IMR-90 (cell line): ENCODE measurements around the gene KIF20B. TPM values are rescaled to one million over a fixed set of nuclear protein-coding genes. Genes with fewer than 3 reads are reported as not detected.

Source experiments
- ATAC-seq: fragments of 200-7000 bp; cut with Tn5 transposase; 2 replicates; pipeline ENCODE4 v1.9.1; 2020; ENCODE audit warnings: low read depth, mild to moderate bottlenecking, moderate library complexity
- BruUV-seq: library from RNA; stranded (reverse); fragments of 400-500 nt; replicated peaks from 2 replicates; lab custom pipeline; 2021; lab: Mats Ljungman, UMichigan
- CTCF ChIA-PET: fragments of 300-600 bp; formaldehyde crosslinking; extraction: SDS; loops from one replicate; lab custom pipeline; 2021; ENCODE audit warnings: antibody characterized with exemption; lab: Yijun Ruan, JAX
- POLR2A ChIA-PET: fragments of 300-600 bp; sonication (Branson Sonifier 250); formaldehyde crosslinking; loops from one replicate; lab custom pipeline; 2022; ENCODE audit warnings: antibody characterized with exemption; ENCODE audit not compliant: unreplicated experiment; lab: Charles Lee
- DNase-seq: peaks from one replicate; pipeline ENCODE4 v3.0.0; 2013
- H2AFZ ChIP-seq: replicated peaks from 2 replicates; pipeline ENCODE3; 2013; ENCODE audit warnings: low read length, mild to moderate bottlenecking; ENCODE audit not compliant: poor library complexity
- H2AK5ac ChIP-seq: 2 replicates; pipeline ENCODE4 v1.6.1; 2013; ENCODE audit warnings: low read depth, low read length, inconsistent platforms
- H2AK9ac ChIP-seq: replicated peaks from 2 replicates; pipeline ENCODE3; 2013; ENCODE audit warnings: mild to moderate bottlenecking, low read depth, low read length, moderate library complexity; ENCODE audit not compliant: poor library complexity
- H2BK120ac ChIP-seq: 2 replicates; pipeline ENCODE4 v1.6.1; 2013; ENCODE audit warnings: low read depth, low read length, inconsistent platforms
- H2BK15ac ChIP-seq: 3 replicates; pipeline ENCODE4 v1.6.1; 2013; ENCODE audit warnings: low read depth, low read length, inconsistent platforms
- H2BK20ac ChIP-seq: 2 replicates; pipeline ENCODE4 v1.6.1; 2013; ENCODE audit warnings: low read depth, mild to moderate bottlenecking, inconsistent platforms, low read length, moderate library complexity
- H2BK5ac ChIP-seq: 2 replicates; pipeline ENCODE4 v1.6.1; 2013; ENCODE audit warnings: mild to moderate bottlenecking, low read depth, low read length, inconsistent platforms; ENCODE audit not compliant: poor library complexity, severe bottlenecking
- H3K14ac ChIP-seq: replicated peaks from 2 replicates; pipeline ENCODE4 v1.6.1; 2013; ENCODE audit warnings: low read depth, low read length, inconsistent platforms
- H3K18ac ChIP-seq: 2 replicates; pipeline ENCODE4 v1.6.1; 2013; ENCODE audit warnings: low read depth, low read length, control low read depth
- H3K23ac ChIP-seq: 2 replicates; pipeline ENCODE4 v1.6.1; 2013; ENCODE audit warnings: low read depth, low read length, inconsistent platforms
- H3K27ac ChIP-seq: 2 replicates; pipeline ENCODE4 v1.5.1; 2013; ENCODE audit warnings: mild to moderate bottlenecking, control low read depth, low read length; ENCODE audit not compliant: insufficient read depth
- H3K27me3 ChIP-seq: 2 replicates; pipeline ENCODE4 v1.6.1; 2013; ENCODE audit warnings: low read length; ENCODE audit not compliant: control insufficient read depth, insufficient read depth
- H3K36me3 ChIP-seq: 2 replicates; pipeline ENCODE4 v1.6.1; 2013; ENCODE audit warnings: low read length, mixed read lengths; ENCODE audit not compliant: control insufficient read depth, insufficient read depth
- H3K4ac ChIP-seq: 2 replicates; pipeline ENCODE4 v1.6.1; 2013; ENCODE audit warnings: low read depth, low read length, inconsistent platforms
- H3K4me1 ChIP-seq: 2 replicates; pipeline ENCODE4 v1.6.1; 2013; ENCODE audit warnings: low read length, mixed read lengths; ENCODE audit not compliant: control insufficient read depth, insufficient read depth
- H3K4me2 ChIP-seq: 2 replicates; pipeline ENCODE4 v1.6.1; 2013; ENCODE audit warnings: low read depth, mild to moderate bottlenecking, control low read depth, low read length, moderate library complexity
- H3K4me3 ChIP-seq: 2 replicates; pipeline ENCODE4 v1.5.1; 2013; ENCODE audit warnings: low read depth, mild to moderate bottlenecking, control low read depth, low read length, moderate library complexity; ENCODE audit not compliant: insufficient read depth
- H3K56ac ChIP-seq: 2 replicates; pipeline ENCODE4 v1.6.1; 2013; ENCODE audit warnings: low read length, inconsistent platforms; ENCODE audit not compliant: insufficient read depth; ENCODE audit errors: extremely low read depth
- H3K79me1 ChIP-seq, 2 experiments: 2 replicates each; pipeline ENCODE4 v1.6.1; 2013; ENCODE audit warnings: low read length in 2 of 2, inconsistent platforms in 1 of 2, low read depth in 1 of 2
- H3K9ac ChIP-seq: 2 replicates; pipeline ENCODE4 v1.6.1; 2013; ENCODE audit warnings: low read depth, low read length, control low read depth
- H3K9me1 ChIP-seq: 2 replicates; pipeline ENCODE4 v1.6.1; 2013; ENCODE audit warnings: low read length, inconsistent platforms; ENCODE audit not compliant: insufficient read depth
- H3K9me3 ChIP-seq: 2 replicates; pipeline ENCODE4 v1.6.1; 2013; ENCODE audit warnings: low read length; ENCODE audit not compliant: control insufficient read depth, insufficient read depth
- H4K20me1 ChIP-seq: 2 replicates; pipeline ENCODE4 v1.6.1; 2013; ENCODE audit warnings: low read length, inconsistent platforms; ENCODE audit not compliant: insufficient read depth
- H4K5ac ChIP-seq: 2 replicates; pipeline ENCODE4 v1.6.1; 2013; ENCODE audit warnings: mild to moderate bottlenecking, low read depth, low read length, control low read depth
- H4K8ac ChIP-seq, 2 experiments: 2 replicates each; pipeline ENCODE4 v1.6.1; 2013; ENCODE audit warnings: low read depth in 2 of 2, low read length in 2 of 2, control low read depth in 1 of 2, inconsistent platforms in 1 of 2
- H4K91ac ChIP-seq: 2 replicates; pipeline ENCODE4 v1.6.1; 2013; ENCODE audit warnings: low read depth, low read length, inconsistent platforms; ENCODE audit not compliant: insufficient read depth
- BHLHE40 ChIP-seq: fragments of 150-350 bp; IDR thresholded peaks from 2 replicates; pipeline ENCODE4 v1.6.1; 2016; ENCODE audit warnings: mild to moderate bottlenecking, low read depth, low read length
- CEBPB ChIP-seq: IDR thresholded peaks from 2 replicates; pipeline ENCODE4 v1.6.1; 2012; ENCODE audit warnings: low read depth, low read length, improper control_type of control experiment
- CHD1 ChIP-seq: IDR thresholded peaks from 2 replicates; pipeline ENCODE4 v1.6.1; 2012; ENCODE audit warnings: low read depth, low read length, improper control_type of control experiment
- CTCF ChIP-seq: conservative IDR thresholded peaks from 2 replicates; pipeline ENCODE4 v1.5.1; 2012; ENCODE audit warnings: mild to moderate bottlenecking, low read depth, low read length, improper control_type of control experiment
- ELK1 ChIP-seq: fragments of 150-350 bp; IDR thresholded peaks from 2 replicates; pipeline ENCODE4 v1.6.1; 2016; ENCODE audit warnings: low read depth, mild to moderate bottlenecking, low read length, moderate library complexity, borderline replicate concordance
- FOS ChIP-seq: fragments of 150-350 bp; IDR thresholded peaks from 2 replicates; pipeline ENCODE4 v1.6.1; 2016; ENCODE audit warnings: low read depth, low read length
- MAZ ChIP-seq: IDR thresholded peaks from 2 replicates; pipeline ENCODE4 v1.6.1; 2012; ENCODE audit warnings: low read depth, mild to moderate bottlenecking, low read length, improper control_type of control experiment, moderate library complexity, borderline replicate concordance
- MXI1 ChIP-seq: IDR thresholded peaks from 2 replicates; pipeline ENCODE4 v1.6.1; 2012; ENCODE audit warnings: low read depth, mild to moderate bottlenecking, low read length, moderate library complexity, borderline replicate concordance
- POLR2A ChIP-seq: IDR thresholded peaks from 2 replicates; pipeline ENCODE4 v1.6.1; 2012; ENCODE audit warnings: mild to moderate bottlenecking, low read depth, low read length
- RAD21 ChIP-seq: IDR thresholded peaks from 2 replicates; pipeline ENCODE4 v1.6.1; 2012; ENCODE audit warnings: low read length, improper control_type of control experiment
- RCOR1 ChIP-seq: IDR thresholded peaks from 2 replicates; pipeline ENCODE4 v1.6.1; 2012; ENCODE audit warnings: mild to moderate bottlenecking, low read length, improper control_type of control experiment; ENCODE audit not compliant: insufficient replicate concordance
- RFX5 ChIP-seq: IDR thresholded peaks from 2 replicates; pipeline ENCODE4 v1.8.0; 2012; ENCODE audit warnings: low read depth, mild to moderate bottlenecking, low read length, moderate library complexity
- USF2 ChIP-seq: fragments of 150-350 bp; IDR thresholded peaks from 2 replicates; pipeline ENCODE4 v1.6.1; 2017; ENCODE audit warnings: mild to moderate bottlenecking, antibody characterized with exemption, low read length, low read depth
- WGBS, 2 experiments: methylation state at CpG; one replicate each; pipeline versions ENCODE4 v1.1.5 to v1.1.7; 2013; ENCODE audit warnings: missing lambda C conversion rate in 2 of 2; ENCODE audit not compliant: insufficient read length in 1 of 2; ENCODE audit errors: extremely low coverage in 2 of 2; 5-methylcytosine and 5-hydroxymethylcytosine counted together
- dilution Hi-C: fragments of 300-500 bp; cut with HindIII; formaldehyde crosslinking; loops from one replicate; pipeline ENCODE4 v1.14.3; 2018; ENCODE audit warnings: low sequenced_read_pairs; ENCODE audit not compliant: unreplicated experiment
- in situ Hi-C: fragments of 300-500 bp; cut with MboI; formaldehyde crosslinking; loops from 3 replicates; pipeline ENCODE4 v1.14.3; 2019; ENCODE audit warnings: low sequenced_read_pairs, inconsistent platforms, mixed read lengths
- intact Hi-C: fragments of 100-400 bp; cut with micrococcal nuclease; formaldehyde crosslinking; loops from 2 replicates; pipeline ENCODE4 v1.10.0; 2022
- polyA plus RNA-seq, 3 experiments: library from polyadenylated mRNA; depleted of rRNA; stranded (reverse); fragments of >200 nt; gene quantifications; 2 replicates each; pipeline ENCODE4 v1.2.3, GENCODE V29; 2012; ENCODE audit warnings: low replicate concordance in 1 of 3
- total RNA-seq: library from RNA; depleted of rRNA; stranded (reverse); fragments of >200 nt; gene quantifications from 2 replicates; pipeline ENCODE4 v1.2.3, GENCODE V29; 2012

Gene KIF20B
- total and polyA plus RNA-seq, 2 of the 4 experiments (the other 2 are of a cell fraction), result 3.1 to 23.5 TPM

GRCh38 chr10:89690027-89690426 is 11.4 kb upstream of the KIF20B start:
- intact Hi-C loops, result no loop called here
- POLR2A ChIA-PET, result no interaction called here
- Histone ChIP-seq H3K18ac (no peak overlapping the region), H2AK9ac (no peak overlapping the region), H2BK5ac (no peak overlapping the region), H4K20me1 (no peaks in the 10 kb centered on the region), H3K4me2 (no peak overlapping the region), H3K79me1 (no peaks in the 10 kb centered on the region), H3K36me3 (no peaks in the 10 kb centered on the region), H2BK15ac (no peak overlapping the region), H3K4ac (no peak overlapping the region), H3K9ac (no peak overlapping the region), H3K14ac (no peak overlapping the region), H3K27me3 (no peaks in the 10 kb centered on the region), H4K8ac (no peak overlapping the region), H2BK120ac (no peak overlapping the region), H3K56ac (no peak overlapping the region), H3K9me3 (no peaks in the 10 kb centered on the region), H3K9me1 (no peaks in the 10 kb centered on the region), H3K27ac (no peak overlapping the region), H3K23ac (no peak overlapping the region), H3K4me1 (no peaks in the 10 kb centered on the region), H4K5ac (no peak overlapping the region), H3K4me3 (no peak overlapping the region), H2AK5ac (no peak overlapping the region), H4K91ac (no peak overlapping the region), H2AFZ (no peak overlapping the region), H2BK20ac (no peak overlapping the region)
- dilution Hi-C loops, result no loop called here
- CTCF ChIA-PET, result no interaction called here
- DNase-seq, result peak; percentile 27
- BruUV-seq, result no TSS peak
- WGBS, 2 experiments, result no CpG with 5 or more reads among the region's 2 CpGs
- ATAC-seq, result peak; percentile 92
- no peak for TF ChIP-seq ELK1
- no peak for TF ChIP-seq FOS
- no peak for TF ChIP-seq BHLHE40
- no peak for TF ChIP-seq RCOR1
- TF ChIP-seq POLR2A, result no peak
- no peak for TF ChIP-seq CEBPB
- no peak for TF ChIP-seq MAZ
- TF ChIP-seq CTCF, result no peak
- no peak for TF ChIP-seq MXI1
- TF ChIP-seq CHD1, result no peak
- TF ChIP-seq USF2, result no peak
- no peak for TF ChIP-seq RAD21
- TF ChIP-seq RFX5, result no peak
- in situ Hi-C loops, result no loop called here
